ENCODE data around the gene RORB.
A peak's percentile ranks its signal among the peaks of the same experiment; 100 is the strongest.

The RORB gene

GRCh38 chr9:74573640-74574191 lies 76.6 kb downstream of the RORB start:
- Mint-ChIP-seq H3K27ac (no peak overlapping the region), H3K36me3 (ENCODE audit: low read depth) (no peaks in the 10 kb centered on the region), H3K27me3 (ENCODE audit: low read depth) (peaks cover 12% of the 10 kb centered on the region), H3K9me3 (no peaks in the 10 kb centered on the region), H3K4me1 (peaks cover 7% of the 10 kb centered on the region), H3K4me3 (no peak overlapping the region)
- TF ChIP-seq, protein P1, sequence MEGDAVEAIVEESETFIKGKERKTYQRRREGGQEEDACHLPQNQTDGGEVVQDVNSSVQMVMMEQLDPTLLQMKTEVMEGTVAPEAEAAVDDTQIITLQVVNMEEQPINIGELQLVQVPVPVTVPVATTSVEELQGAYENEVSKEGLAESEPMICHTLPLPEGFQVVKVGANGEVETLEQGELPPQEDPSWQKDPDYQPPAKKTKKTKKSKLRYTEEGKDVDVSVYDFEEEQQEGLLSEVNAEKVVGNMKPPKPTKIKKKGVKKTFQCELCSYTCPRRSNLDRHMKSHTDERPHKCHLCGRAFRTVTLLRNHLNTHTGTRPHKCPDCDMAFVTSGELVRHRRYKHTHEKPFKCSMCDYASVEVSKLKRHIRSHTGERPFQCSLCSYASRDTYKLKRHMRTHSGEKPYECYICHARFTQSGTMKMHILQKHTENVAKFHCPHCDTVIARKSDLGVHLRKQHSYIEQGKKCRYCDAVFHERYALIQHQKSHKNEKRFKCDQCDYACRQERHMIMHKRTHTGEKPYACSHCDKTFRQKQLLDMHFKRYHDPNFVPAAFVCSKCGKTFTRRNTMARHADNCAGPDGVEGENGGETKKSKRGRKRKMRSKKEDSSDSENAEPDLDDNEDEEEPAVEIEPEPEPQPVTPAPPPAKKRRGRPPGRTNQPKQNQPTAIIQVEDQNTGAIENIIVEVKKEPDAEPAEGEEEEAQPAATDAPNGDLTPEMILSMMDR (IDR thresholded peaks at IDR 0.05; ENCODE audit: unreplicated experiment in 3 of 3), result no peak

- Mint-ChIP-seq H3K36me3 (ENCODE audit: low read depth) (no peaks in the 10 kb centered on the region), H3K27me3 (ENCODE audit: low read depth) (peaks cover 13% of the 10 kb centered on the region), H3K9me3 (no peaks in the 10 kb centered on the region), H3K4me3 (no peak overlapping the region), H3K4me1 (peaks cover 7% of the 10 kb centered on the region), H3K27ac (no peak overlapping the region)
- TF ChIP-seq, protein P1 (IDR thresholded peaks at IDR 0.05; ENCODE audit: unreplicated experiment in 3 of 3), result no peak
Measured at GRCh38 chr9:74576176-74576575, 79.0 kb downstream of the RORB start.

- TF ChIP-seq, protein P1 (IDR thresholded peaks at IDR 0.05; ENCODE audit: unreplicated experiment in 3 of 3), result peak; percentile 42 to 52 (median 42)
- Mint-ChIP-seq H3K9me3 (no peaks in the 10 kb centered on the region), H3K27me3 (ENCODE audit: low read depth) (peaks cover 13% of the 10 kb centered on the region), H3K36me3 (ENCODE audit: low read depth) (no peaks in the 10 kb centered on the region), H3K4me1 (peaks cover 7% of the 10 kb centered on the region), H3K27ac (no peak overlapping the region), H3K4me3 (no peak overlapping the region)
Measured at GRCh38 chr9:74577956-74578355, 80.8 kb downstream of the RORB start.

GRCh38 chr9:74589576-74589975 lies 92.4 kb downstream of the RORB start:
- no peaks in the 10 kb centered on the region for H3K4me1 Mint-ChIP-seq
- H3K36me3 Mint-ChIP-seq (ENCODE audit: low read depth), result no peaks in the 10 kb centered on the region
- H3K9me3 Mint-ChIP-seq, result no peaks in the 10 kb centered on the region
- H3K4me3 Mint-ChIP-seq, result no peak overlapping the region
- H3K27ac Mint-ChIP-seq, result no peak overlapping the region
- peaks cover 3% of the 10 kb centered on the region for H3K27me3 Mint-ChIP-seq (ENCODE audit: low read depth)
- TF ChIP-seq, protein P1 (IDR thresholded peaks at IDR 0.05; ENCODE audit: unreplicated experiment in 3 of 3), result no peak

GRCh38 chr9:74595286-74595685 lies 98.2 kb downstream of the RORB start:
- peaks cover 3% of the 10 kb centered on the region for H3K27me3 Mint-ChIP-seq (ENCODE audit: low read depth)
- no peak overlapping the region for H3K27ac Mint-ChIP-seq
- no peaks in the 10 kb centered on the region for H3K36me3 Mint-ChIP-seq (ENCODE audit: low read depth)
- TF ChIP-seq, protein P1 (IDR thresholded peaks at IDR 0.05; ENCODE audit: unreplicated experiment in 3 of 3), result no peak
- no peaks in the 10 kb centered on the region for H3K9me3 Mint-ChIP-seq
- no peaks in the 10 kb centered on the region for H3K4me1 Mint-ChIP-seq
- no peak overlapping the region for H3K4me3 Mint-ChIP-seq

DNA sequence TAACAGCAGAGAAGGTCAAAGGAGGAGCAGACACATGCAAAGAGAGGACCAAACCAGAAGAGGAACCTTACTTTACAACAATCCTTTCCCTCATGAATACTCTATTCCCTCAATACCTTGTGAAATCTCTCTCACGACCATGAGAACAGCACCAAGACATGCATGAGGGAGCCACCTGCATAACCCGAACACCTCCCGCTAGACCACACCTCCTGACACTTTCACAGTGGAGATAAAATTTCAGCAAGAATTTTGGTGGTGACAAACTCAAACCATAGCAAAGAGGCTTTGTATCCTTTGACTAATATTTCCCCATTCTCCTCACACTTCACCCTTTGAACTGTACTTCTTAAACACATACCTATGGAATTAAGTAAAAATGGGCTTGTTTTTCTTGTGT lies 101.7 kb downstream of the RORB start:
- Mint-ChIP-seq H3K27me3 (ENCODE audit: low read depth) (no peaks in the 10 kb centered on the region), H3K4me1 (no peaks in the 10 kb centered on the region)
- TF ChIP-seq, protein P1 (IDR thresholded peaks at IDR 0.05; ENCODE audit: unreplicated experiment in 3 of 3), result no peak

More for the DNA sequence above, 101.7 kb downstream of the RORB start:
- Mint-ChIP-seq H3K27ac (no peak overlapping the region), H3K36me3 (ENCODE audit: low read depth) (no peaks in the 10 kb centered on the region), H3K4me3 (no peak overlapping the region), H3K9me3 (no peaks in the 10 kb centered on the region)
